ENCODE measurements around the gene MYO1D.

Gene MYO1D

GRCh38 chr17:32756696-32757095 is 120.2 kb downstream of the MYO1D start:
- CTCF ChIA-PET = interaction anchor here (1.5 kb wide), 1 partner anchor 98 kb away, joined by 4 read pairs; no protein-coding TSS in a partner anchor
- no peak for DNase-seq (ENCODE audit: extremely low spot score)
- POLR2A ChIA-PET = no interaction called here
- TF ChIP-seq ARNT (IDR thresholded peaks at IDR 0.05) (no peak), ELF4 (IDR thresholded peaks at IDR 0.05) (no peak), SP1 (IDR thresholded peaks at IDR 0.05) (no peak)

GRCh38 chr17:32755045-32755805 is 121.7 kb downstream of the MYO1D start:
- ChIA-PET POLR2A (no interaction called here), CTCF (interaction anchor here (0.9 to 1.2 kb wide), 4 partner anchors 10 to 301 kb away, joined by 3 to 6 read pairs (median 4); no protein-coding TSS in a partner anchor)
- DNase-seq (ENCODE audit: extremely low spot score) = peak; percentile 24
- no peak for TF ChIP-seq ARNT (IDR thresholded peaks at IDR 0.05)
- no peak for TF ChIP-seq FOXM1 (IDR thresholded peaks at IDR 0.05; ENCODE audit: borderline replicate concordance)
- no peak for TF ChIP-seq BHLHE40 (IDR thresholded peaks at IDR 0.05; ENCODE audit: borderline replicate concordance)
- TF ChIP-seq L3MBTL2 (conservative IDR thresholded peaks at IDR 0.05) = no peak
- no peak for TF ChIP-seq FOXA1 (IDR thresholded peaks at IDR 0.05)
- TF ChIP-seq TARDBP (IDR thresholded peaks at IDR 0.05) = no peak
- no peak for TF ChIP-seq HDGF (IDR thresholded peaks at IDR 0.05; ENCODE audit: borderline replicate concordance)
- TF ChIP-seq ELF4 (IDR thresholded peaks at IDR 0.05) = no peak
- no peak for TF ChIP-seq LEF1 (IDR thresholded peaks at IDR 0.05; ENCODE audit: borderline replicate concordance)
- no peak for TF ChIP-seq PKNOX1 (IDR thresholded peaks at IDR 0.05)
- TF ChIP-seq SP1 (IDR thresholded peaks at IDR 0.05) = no peak
- no peak for TF ChIP-seq FOXK2 (IDR thresholded peaks at IDR 0.05)
- no peak for TF ChIP-seq ZNF384 (IDR thresholded peaks at IDR 0.05)
- TF ChIP-seq NFRKB (IDR thresholded peaks at IDR 0.05) = no peak
- no peak for TF ChIP-seq CTBP1 (IDR thresholded peaks at IDR 0.05; ENCODE audit: borderline replicate concordance)
- no peak for TF ChIP-seq SUZ12 (IDR thresholded peaks at IDR 0.05)

- ChIA-PET POLR2A (no interaction called here), CTCF (no interaction called here)
- no peak for TF ChIP-seq ELF4 (IDR thresholded peaks at IDR 0.05)
- TF ChIP-seq NFRKB (IDR thresholded peaks at IDR 0.05) = no peak
- no peak for TF ChIP-seq FOXM1 (IDR thresholded peaks at IDR 0.05; ENCODE audit: borderline replicate concordance)
- TF ChIP-seq HDGF (IDR thresholded peaks at IDR 0.05; ENCODE audit: borderline replicate concordance) = no peak
These were observed 124.0 kb downstream of the MYO1D start for GRCh38 chr17:32752934-32753333.

GRCh38 chr17:32747856-32748255 is 129.1 kb downstream of the MYO1D start:
- ChIA-PET POLR2A (no interaction called here), CTCF (no interaction called here)
- no peak for DNase-seq (ENCODE audit: extremely low spot score)
- TF ChIP-seq SUZ12 (IDR thresholded peaks at IDR 0.05) = no peak

More at GRCh38 chr17:32752934-32753333, 124.0 kb downstream of the MYO1D start:
- no peak for DNase-seq (ENCODE audit: extremely low spot score)

GRCh38 chr17:32746698-32747097 is 130.2 kb downstream of the MYO1D start:
- CTCF ChIA-PET = no interaction called here
- POLR2A ChIA-PET = no interaction called here
- no peak for TF ChIP-seq FOXM1 (IDR thresholded peaks at IDR 0.05; ENCODE audit: borderline replicate concordance)
- TF ChIP-seq PKNOX1 (IDR thresholded peaks at IDR 0.05) = no peak
- no peak for TF ChIP-seq ELF4 (IDR thresholded peaks at IDR 0.05)
- TF ChIP-seq HDGF (IDR thresholded peaks at IDR 0.05; ENCODE audit: borderline replicate concordance) = no peak
- TF ChIP-seq FOXK2 (IDR thresholded peaks at IDR 0.05) = no peak
- no peak for TF ChIP-seq L3MBTL2 (conservative IDR thresholded peaks at IDR 0.05)
- no peak for TF ChIP-seq ARNT (IDR thresholded peaks at IDR 0.05)
- no peak for TF ChIP-seq SUZ12 (IDR thresholded peaks at IDR 0.05)
- no peak for TF ChIP-seq CTBP1 (IDR thresholded peaks at IDR 0.05; ENCODE audit: borderline replicate concordance)
- no peak for TF ChIP-seq TARDBP (IDR thresholded peaks at IDR 0.05)
- no peak for DNase-seq (ENCODE audit: extremely low spot score)

GRCh38 chr17:32746280-32746679 is 130.6 kb downstream of the MYO1D start:
- ChIA-PET POLR2A (no interaction called here), CTCF (no interaction called here)
- DNase-seq (ENCODE audit: extremely low spot score) = no peak
- TF ChIP-seq ELF4 (IDR thresholded peaks at IDR 0.05) (no peak), FOXA1 (IDR thresholded peaks at IDR 0.05) (no peak), SUZ12 (IDR thresholded peaks at IDR 0.05) (no peak), ARNT (IDR thresholded peaks at IDR 0.05) (no peak), LEF1 (IDR thresholded peaks at IDR 0.05; ENCODE audit: borderline replicate concordance) (no peak), BHLHE40 (IDR thresholded peaks at IDR 0.05; ENCODE audit: borderline replicate concordance) (no peak), HDGF (IDR thresholded peaks at IDR 0.05; ENCODE audit: borderline replicate concordance) (no peak), L3MBTL2 (conservative IDR thresholded peaks at IDR 0.05) (no peak)

GRCh38 chr17:32742681-32743538 is 134.0 kb downstream of the MYO1D start:
- POLR2A ChIA-PET = no interaction called here
- DNase-seq (ENCODE audit: extremely low spot score) = no peak
- CTCF ChIA-PET = interaction anchor here (1.0 kb wide), 1 partner anchor 135 kb away, joined by 3 read pairs; no protein-coding TSS in a partner anchor
- no peak for TF ChIP-seq ARNT (IDR thresholded peaks at IDR 0.05)
